Endometrium (tissue), 2 donors: ENCODE data around the gene COLQ.
"Not testable (repeated sequence)": the region's sequence is repeated elsewhere in the genome, so short reads cannot be mapped to it uniquely, and the experiment has no call there.

Experiments used
- FAIRE-seq: peaks from 2 replicates; lab custom pipeline; 2012; peaks lifted over from hg19 to GRCh38; lab: Jason Lieb, UNC
- donor health status: control.
- donor health status: control.

Gene COLQ

DNA sequence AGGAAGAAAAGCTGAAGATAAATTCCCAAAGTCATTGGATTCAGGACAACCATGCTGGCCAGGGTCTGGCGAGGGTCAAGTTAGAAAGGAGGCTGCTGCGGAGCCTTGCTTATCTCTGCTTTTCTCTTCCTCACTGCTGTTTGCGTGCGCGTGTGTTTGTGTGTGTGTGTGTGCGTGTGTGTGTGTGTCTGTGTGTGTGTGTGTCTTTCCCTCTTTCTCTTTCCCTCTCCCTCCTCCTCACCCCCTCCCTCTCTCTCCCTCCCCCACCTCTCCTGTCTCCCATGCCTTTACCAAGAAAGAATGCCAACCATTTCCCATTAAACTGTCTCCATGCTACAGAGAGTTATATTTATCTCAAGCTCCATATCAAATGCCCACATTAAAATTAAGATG is at the start of gene COLQ:
Gene COLQ, minus strand, starts transcription at position 134 of the 393 bp plus-strand sequence. Its CDS starts 81 bp downstream, at position 53.
- FAIRE-seq = no peak

DNA sequence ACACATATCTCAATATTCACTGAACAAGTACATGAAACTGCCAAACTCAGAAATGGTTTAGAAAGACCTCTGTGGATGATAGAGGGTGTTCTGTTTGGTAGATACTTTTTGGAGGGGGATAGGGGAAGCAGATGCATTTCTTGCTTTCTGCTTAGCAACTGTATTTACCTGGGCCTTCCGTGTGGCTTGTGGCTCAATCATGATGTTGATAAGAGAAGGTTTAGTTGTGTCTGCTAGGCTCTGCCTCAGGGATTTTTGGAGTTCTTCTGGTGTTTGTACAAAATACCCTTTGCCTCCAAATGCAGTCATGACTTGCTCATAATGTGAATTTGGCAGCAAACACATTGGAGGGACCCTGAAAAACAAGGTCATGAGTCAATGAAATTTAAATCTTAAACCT is 41.7 kb upstream of the COLQ start:
- no peak for FAIRE-seq

DNA sequence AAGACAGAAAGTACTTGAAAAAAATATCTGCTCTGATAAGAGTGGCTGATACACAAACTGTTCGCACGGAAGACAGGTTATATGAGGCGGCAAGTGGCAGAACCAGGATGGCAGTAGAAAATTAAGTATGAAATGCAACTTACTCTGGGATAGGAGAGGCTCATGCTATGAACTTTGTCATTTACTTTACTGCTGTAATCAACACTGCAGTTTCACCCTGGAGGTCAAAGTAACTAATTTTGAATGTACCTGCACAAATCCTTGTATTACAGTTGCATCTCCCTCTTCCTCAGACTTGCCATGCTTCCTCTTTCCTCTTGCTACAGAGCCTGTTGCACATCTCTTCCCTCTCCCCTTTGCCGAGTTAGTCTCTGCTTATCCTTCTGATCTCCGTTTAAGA is 41.1 kb upstream of the COLQ start:
- FAIRE-seq = no peak

DNA sequence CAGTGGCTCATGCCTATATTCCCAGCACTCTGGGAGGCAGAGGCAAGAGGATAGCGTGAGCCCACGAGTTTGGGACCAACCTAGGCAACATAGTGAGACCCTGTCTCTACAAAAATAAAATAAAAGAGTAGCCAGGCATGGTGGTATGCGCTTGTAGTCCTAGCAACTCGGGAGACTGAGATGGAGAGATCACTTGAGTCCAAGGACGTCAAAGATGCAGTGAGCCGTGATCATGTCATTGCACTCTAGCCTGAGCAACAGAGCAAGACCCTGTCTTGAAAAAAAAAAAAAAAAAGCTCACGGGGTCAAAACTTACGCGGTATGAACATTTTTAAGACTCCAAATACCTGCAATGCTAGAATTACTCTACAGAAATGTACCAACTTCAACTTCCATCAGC is 37.1 kb upstream of the COLQ start:
- no peak for FAIRE-seq

DNA sequence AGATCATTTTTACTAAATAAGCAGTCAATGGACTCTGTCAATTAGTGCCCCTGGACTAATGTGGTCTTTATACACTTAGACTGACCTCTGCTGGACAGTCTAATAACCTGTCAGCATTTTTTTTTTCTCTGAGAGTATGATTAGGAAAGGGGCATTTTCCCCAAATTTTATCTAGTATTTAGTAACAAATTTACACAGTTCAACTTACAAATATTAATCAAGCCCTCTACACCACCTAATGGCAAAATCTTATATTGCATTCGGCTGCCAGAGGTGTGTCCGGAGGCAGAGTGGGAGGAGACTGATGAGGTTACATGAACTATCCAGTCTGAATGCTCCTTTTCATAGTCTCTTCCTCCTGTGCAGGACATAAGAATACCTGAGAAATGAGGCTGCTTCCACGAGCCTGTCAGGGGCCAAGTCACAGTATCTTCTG is 36.0 kb upstream of the COLQ start:
- FAIRE-seq = peak; percentile 88

DNA sequence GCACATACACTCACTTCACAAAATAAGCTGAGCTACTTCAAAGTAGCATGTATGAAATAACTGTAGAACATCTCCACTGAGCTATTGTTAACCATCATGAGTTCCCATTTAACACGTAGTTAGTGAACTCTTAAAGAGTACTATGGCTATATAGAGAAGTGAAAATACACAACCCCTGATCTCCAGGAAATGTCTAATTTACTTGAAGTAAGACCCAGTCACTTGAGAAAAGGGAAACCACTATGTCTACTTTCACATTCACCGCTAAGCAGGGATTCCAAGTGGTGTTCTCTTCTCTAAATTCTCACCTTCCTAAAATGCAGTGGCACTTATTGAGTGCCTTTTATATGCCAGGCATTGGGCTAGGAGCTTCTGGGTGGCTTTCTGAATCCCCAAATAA is 35.0 kb upstream of the COLQ start:
- FAIRE-seq = no peak

DNA sequence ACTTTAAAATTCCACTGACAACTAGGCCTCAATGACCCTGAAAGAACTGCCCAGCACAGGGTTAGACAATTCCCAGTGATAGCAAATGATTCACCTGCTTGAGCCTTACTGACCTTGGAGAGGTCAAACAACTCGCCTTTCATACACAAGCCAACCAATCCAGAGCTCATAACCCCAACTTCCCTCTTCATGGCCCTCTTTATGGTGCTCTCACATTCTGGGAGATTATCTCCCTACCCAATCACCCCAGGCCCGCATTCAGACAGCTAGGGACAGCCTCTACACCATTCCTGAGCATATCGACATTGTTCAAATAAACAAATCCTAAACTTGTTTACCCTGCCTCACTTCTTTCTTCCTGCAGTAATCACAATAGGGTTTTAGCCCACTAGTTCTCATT is 32.2 kb upstream of the COLQ start:
- no peak for FAIRE-seq

DNA sequence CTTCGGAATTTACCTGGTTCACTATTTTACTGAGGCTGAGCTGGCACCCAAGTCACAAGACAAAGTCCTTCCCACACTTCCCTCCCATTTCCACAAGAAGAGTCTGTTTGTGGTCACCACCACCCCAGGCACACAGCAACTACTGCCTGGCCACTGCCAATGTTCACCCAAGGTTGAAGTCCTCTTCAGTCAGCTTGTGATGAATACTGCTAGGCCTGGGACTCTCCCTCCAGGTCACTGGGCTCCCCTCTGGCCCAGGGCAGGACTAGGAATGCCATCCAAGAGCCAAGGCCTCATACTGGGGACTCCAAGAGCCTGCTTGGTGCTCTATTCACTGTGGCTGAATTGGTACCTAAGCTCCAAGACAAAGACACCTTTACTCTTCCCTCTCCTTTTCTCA is 30.4 kb upstream of the COLQ start:
- FAIRE-seq = no peak

DNA sequence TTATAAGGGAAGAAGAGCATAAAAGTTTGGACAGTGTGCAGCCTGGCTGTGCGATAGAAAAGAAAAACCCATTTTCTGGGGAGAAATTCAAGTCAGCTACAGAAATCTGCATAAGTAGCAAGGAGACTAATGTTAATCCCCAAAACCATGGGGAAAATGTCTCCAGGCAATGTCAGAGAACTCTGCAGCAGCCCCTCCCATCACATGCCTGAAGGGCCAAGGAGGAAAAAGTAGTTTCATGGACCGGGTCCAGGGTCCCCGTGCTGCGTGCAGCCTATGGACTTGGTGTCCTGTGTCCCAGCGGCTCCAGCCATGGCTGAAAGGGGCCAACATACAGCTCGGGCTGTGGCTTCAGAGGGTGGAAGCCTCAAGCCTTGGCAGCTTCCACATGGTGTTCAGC is 28.3 kb upstream of the COLQ start:
- FAIRE-seq = no peak

DNA sequence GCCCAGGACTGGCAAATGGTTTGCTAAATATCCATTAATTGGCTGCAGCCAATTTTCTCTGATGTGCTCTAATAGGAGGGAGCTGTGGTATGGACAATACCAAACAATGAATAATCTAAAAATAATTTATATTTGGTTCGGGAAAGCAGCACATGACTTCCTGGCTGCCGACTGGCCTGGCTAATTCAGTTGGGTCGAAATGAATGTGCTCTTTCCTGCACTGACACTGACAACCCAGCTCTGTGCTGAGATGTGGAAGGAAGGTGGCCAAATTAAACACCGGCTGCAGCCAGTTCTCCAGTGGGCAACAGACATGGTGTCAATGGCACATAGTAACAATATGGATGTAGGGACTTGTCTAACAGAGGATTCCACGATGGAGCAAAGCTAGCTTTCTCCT is 21.1 kb upstream of the COLQ start:
- no peak for FAIRE-seq

DNA sequence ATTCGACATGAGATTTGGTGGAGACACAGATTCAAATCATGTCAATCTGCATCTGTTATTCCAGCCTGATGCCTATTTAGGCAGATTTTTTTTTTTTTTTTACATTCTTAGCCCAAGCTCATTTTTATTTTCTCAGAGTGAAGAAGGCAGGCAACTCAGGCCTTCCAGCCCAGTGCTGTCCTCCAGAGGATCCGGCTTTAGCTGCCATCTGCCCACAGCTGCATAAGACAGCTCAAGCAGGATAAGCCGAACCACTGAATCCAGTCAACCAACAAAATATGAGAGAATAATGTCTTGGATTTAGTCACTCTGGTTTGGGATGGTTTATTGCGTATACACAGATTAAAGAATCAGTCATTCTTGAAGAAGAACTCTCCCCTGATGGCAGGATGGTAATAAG is 19.9 kb upstream of the COLQ start:
- no peak for FAIRE-seq

DNA sequence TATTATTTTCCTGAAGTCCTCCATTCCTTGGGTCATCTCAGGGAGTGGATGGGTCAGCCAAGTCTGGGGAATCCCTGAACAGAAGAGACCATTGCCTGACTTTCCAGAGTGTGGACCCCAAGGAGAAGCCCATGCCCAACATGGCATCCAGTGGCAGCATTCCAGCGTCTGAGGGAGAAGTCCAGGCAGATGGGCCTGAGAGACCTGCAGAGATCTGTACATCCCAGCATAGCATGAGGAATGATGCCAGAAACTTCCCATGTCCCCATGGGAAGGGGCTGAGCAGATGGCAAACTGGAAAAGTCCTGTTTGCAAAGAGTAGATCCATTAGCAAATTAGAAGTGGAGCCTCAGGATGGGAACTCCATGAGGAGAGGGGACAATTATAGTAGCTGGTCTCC is 17.6 kb upstream of the COLQ start:
- FAIRE-seq = no peak

DNA sequence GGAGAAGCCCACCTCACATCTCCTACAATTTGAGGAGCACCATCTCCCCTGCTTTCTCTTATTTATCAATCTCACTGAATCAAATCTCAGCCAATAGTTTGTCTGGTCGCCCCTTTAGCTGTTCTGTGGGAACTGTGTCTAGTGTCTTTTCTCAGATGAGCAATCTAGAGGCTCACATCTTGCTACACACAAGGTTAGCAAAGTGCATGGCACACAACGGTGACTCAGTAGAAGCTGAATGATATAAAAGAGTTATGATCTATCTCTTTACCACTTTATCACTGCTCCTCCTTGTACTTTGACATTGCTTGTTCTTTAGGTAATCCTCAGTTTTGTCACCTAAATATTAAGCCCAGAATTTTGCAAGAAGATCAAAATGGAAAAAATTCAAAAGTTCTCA is 16.8 kb upstream of the COLQ start:
- no peak for FAIRE-seq

DNA sequence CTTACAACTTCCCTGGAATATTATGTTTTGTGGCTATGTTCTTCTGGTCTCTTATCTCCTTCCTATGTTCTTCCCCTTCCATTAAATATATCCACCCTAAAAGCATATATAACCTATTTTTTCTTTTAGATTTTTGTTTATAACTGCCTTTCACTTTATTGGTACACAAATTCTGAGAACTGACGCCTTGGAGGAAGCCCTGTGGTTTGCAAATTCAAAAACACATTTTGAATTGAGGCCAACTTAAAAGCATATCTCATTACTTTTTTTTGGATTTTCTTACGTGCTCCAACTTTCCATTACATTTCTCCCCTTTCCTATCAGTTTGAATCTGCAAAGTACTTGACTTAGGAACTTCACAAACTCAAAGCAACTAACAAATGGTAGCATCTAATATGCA is 15.3 kb upstream of the COLQ start:
- no peak for FAIRE-seq

DNA sequence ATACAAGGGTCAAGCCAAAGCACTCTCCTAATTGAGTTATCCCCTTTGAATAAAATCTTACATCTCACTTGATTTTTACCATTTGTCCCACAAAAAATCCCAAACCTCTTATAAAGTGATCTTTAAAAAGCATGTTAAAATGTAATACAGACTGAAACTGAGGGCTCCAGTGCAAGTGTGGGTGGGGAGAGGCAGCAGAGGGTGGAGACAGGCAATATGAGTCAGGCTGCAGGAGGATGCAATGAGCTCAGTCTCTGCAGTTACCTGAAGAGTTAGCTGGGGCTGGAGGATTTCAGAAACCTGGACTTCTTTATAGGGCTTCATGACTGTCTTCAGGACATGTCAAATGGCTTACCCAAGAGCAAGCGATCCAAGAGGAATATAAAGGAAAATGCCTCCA is 14.2 kb upstream of the COLQ start:
- FAIRE-seq = no peak

DNA sequence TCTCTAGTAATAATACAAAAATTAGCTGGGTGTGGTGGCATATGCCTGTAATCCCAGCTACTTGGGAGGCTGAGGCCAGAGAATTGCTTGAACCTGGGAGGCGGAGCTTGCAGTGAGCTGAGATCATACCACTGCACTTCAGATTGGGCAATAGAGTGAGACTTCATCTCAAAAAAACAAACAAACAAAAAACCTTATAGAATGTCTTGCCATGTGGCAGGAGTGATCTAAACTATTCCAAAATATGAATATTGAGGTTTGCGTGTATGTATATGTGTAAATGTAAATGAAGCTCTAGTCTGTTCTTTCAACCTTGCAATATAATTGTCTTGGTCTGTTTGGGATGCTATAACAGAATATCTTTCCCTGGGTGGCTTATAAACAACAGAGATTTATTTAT is 11.1 kb upstream of the COLQ start:
- FAIRE-seq = not testable (repeated sequence)

DNA sequence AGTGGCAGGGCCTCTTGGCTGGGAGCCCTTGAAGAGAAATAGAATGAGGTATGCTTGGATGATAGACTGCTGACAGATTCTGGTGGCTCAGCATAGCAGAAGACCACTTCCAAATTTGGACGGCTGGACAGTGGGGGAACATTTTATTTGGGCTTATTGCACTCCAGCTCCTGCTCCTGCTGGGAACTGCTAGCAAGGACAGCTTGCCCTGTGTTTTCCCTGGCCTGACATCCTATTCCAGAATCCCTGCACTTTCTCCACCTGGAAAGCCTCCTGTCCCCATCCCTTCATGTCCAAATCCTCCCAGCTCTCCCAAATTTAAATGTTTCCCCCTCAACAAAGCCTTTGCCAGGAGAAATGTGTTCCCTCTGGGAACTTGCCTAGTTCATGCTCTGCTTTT is 9.8 kb upstream of the COLQ start:
- FAIRE-seq = no peak

DNA sequence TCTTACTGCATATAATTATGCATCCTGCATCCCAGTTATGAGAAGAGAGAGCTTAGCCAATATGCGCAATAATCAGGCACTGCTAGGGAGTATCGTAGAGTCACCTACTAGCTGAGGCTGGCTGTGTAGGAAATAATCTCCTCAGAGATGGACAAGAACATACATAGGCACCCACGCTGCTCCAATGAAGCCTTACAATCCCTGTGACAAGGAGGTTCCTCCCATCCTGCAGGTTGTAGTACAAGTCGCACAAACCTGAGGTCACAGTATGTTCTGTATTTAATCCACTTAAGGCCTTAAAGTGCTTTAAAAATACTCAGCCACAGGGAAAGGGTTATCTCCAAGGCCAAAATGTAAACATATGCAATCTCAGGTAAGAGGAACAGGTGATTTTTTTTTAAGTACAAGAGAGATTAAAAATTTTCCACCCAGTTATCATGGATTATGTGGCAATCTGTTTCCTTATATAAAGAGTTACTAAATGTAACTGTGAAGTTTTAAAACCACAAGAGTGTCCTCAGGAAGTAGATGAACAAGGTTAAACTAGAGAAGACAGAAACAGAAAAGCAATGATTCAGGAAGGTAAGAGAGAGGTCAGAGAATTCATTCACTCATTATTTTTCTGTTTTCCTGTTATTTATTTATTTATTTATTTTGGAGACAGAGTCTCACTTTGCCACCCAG is 7.5 kb upstream of the COLQ start:
- FAIRE-seq = no peak

DNA sequence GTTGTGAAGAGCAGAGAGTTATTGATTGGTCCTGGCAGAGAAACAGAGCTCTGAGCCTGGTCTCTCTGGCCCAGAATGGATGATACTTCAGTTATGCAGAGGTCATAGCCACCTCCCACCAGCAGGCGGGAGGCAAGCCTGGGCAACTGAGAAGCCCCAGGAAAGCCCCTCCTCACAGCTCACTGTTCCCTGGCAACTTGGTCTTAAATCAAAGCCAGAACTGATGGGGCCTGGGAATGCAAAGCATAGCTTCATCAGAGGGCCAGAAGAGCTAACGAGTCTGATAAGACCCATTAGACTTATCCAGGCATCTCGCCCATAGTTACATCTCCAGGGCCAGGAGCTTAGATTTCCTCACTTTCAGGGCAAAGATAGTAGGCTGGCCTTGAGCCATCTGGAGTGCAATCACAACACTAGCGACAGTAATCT is 5.5 kb upstream of the COLQ start:
- FAIRE-seq = no peak

DNA sequence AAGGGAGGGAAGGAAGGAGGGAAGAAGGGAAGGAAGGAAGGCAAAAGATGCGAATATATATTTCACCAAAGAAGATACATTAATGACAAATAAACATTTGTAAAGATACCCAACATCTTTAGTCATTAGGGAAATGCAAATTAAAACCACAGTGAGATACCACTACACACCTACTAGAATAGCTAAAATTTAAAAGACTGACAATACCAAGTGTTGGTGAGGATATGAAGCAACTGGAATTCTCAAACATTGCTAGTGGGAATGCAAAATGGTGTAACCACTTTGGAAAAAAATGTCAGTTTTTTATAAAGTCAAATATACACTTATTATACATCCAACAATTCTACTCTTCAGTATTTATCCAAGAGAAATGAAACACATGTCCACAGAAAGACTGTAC is 4.3 kb upstream of the COLQ start:
- FAIRE-seq = no peak

DNA sequence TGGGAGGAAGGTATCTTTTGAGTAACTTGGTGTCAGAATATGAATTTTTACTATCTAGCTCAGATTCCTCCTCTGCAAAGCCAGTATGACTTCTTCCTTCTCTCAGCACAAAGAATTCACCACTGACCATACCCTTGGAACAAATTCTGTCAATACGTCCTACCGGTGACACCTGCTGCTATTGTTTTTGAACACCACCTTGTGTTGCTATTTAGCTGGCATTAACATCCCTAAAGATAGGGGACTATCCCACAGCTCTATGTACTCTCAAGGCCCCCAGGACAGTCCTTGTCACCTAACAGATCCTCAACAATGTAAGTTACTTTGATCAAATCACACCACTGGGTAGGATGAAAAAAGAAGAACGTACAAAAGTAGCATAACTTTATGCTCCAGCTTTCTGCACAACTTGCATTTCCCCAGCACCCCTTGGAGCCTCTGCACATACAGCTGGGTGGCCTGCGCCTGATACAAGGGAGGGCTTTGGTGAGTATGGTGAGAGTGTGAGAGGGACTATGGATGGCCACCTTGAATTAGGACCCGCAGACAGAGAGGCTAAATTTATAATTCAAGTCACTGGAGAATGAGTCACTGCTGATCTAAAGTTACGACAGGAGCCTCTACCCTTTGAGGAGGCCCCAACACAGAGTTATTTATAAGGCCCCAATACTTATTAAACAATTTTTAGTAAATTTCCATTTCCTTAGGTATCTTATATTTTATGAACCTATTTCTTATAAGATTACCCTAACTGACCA is 2.3 kb upstream of the COLQ start:
- no peak for FAIRE-seq

DNA sequence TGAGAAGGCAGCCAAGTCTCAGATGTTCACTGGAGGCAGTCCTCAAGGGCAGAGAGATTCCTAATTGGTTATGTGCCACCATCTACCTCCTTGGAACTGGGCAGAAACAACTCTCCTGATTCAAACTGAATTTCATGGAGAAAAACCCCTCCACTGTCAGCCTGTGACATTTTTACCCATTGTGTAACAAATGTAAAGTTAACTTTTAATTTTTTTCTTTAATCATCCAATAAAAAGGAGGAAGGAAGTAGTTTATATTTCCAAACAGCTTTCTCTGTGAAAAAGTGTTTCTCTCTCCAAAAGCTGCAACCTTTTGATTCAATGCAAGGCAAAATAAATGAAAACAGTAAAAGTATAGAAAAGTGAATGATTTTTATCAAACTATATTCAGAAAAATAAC is 510 bp upstream of the COLQ start:
- FAIRE-seq = no peak

DNA sequence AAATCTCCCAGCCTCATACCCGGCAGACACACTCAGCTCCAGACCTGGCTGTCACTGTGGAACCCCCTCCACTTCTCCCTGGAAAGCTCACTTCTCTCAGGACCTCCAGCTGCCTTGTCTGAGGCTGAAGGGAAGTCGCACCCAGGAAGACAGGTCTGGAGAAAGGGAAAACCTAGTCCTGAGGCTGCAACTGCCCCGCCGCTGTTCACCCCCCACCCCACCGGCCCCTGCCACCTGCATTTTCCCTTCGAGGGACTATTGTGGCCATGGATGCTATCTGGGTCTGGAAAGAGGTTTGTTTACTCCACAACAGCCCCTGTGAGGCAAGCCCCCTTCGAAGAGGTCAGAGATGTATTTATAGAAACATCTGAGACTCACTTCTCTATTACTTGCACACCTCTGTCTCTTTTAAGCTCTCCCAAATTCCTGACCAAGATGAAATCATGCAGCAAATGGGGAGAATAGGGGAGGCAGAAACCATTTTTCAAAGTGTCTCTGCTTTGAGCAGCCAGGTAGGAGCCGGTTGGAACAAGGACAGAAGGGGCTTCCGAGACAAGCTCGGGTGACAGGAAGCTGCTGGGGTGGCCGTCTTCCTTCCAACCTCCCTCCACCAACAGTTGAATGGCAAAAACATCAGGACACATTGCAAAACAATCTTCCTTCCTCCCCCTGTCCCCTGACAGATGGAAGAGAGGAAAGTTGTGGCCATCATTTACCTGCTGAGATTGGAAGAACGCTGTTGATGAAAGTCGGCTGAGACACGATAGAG is 518 bp downstream of the COLQ start:
- FAIRE-seq = no peak
